Skeletal muscle satellite cell (primary cell): ENCODE results near the gene CELSR3.
A peak's percentile ranks its signal among the peaks of the same experiment; 100 is the strongest.

Source experiments
- H3K27me3 ChIP-seq: 2 replicates; pipeline ENCODE4 v1.7.0; 2013; ENCODE audit warnings: low read length; ENCODE audit not compliant: control insufficient read depth, insufficient read depth
- H3K36me3 ChIP-seq: 2 replicates; pipeline ENCODE4 v1.7.0; 2013; ENCODE audit warnings: mild to moderate bottlenecking, control low read depth, low read length; ENCODE audit not compliant: insufficient read depth
- H3K4me1 ChIP-seq: 2 replicates; pipeline ENCODE4 v1.7.0; 2013; ENCODE audit warnings: low read length; ENCODE audit not compliant: control insufficient read depth, insufficient read depth
- H3K4me2 ChIP-seq: 2 replicates; pipeline ENCODE4 v1.7.0; 2013; ENCODE audit warnings: mild to moderate bottlenecking, low read length
- H3K4me3 ChIP-seq: 2 replicates; pipeline ENCODE4 v1.7.0; 2013; ENCODE audit warnings: low read length
- H3K9ac ChIP-seq: 2 replicates; pipeline ENCODE4 v1.7.0; 2013; ENCODE audit warnings: mild to moderate bottlenecking, low read depth, low read length, moderate library complexity
- H3K9me3 ChIP-seq: replicated peaks from 2 replicates; pipeline ENCODE4 v1.7.0; 2013; ENCODE audit warnings: mild to moderate bottlenecking, control low read depth, low read length

CELSR3 gene

GRCh38 chr3:48678056-48678455 lies 15.4 kb upstream of the CELSR3 start:
- no peak overlapping the region for H3K9ac ChIP-seq
- peaks cover 56% of the 10 kb centered on the region for H3K36me3 ChIP-seq
- no peaks in the 10 kb centered on the region for H3K27me3 ChIP-seq
- no peaks in the 10 kb centered on the region for H3K9me3 ChIP-seq
- peaks cover 1% of the 10 kb centered on the region for H3K4me1 ChIP-seq
- no peak overlapping the region for H3K4me3 ChIP-seq
- H3K4me2 ChIP-seq, result no peak overlapping the region

GRCh38 chr3:48674505-48674904 lies 11.8 kb upstream of the CELSR3 start:
- peaks cover 43% of the 10 kb centered on the region for H3K36me3 ChIP-seq

GRCh38 chr3:48672522-48672921 lies 9.8 kb upstream of the CELSR3 start:
- Histone ChIP-seq H3K9me3 (no peaks in the 10 kb centered on the region), H3K36me3 (peaks cover 28% of the 10 kb centered on the region), H3K4me3 (no peak overlapping the region), H3K4me2 (no peak overlapping the region), H3K27me3 (no peaks in the 10 kb centered on the region), H3K4me1 (no peaks in the 10 kb centered on the region), H3K9ac (no peak overlapping the region)

More at GRCh38 chr3:48674505-48674904, 11.8 kb upstream of the CELSR3 start:
- H3K4me1 ChIP-seq, result no peaks in the 10 kb centered on the region
- no peak overlapping the region for H3K4me3 ChIP-seq
- no peak overlapping the region for H3K9ac ChIP-seq
- no peak overlapping the region for H3K4me2 ChIP-seq
- H3K27me3 ChIP-seq, result no peaks in the 10 kb centered on the region
- no peaks in the 10 kb centered on the region for H3K9me3 ChIP-seq

GRCh38 chr3:48664929-48665328 lies 2.2 kb upstream of the CELSR3 start:
- Histone ChIP-seq H3K27me3 (no peaks in the 10 kb centered on the region), H3K4me2 (no peak overlapping the region), H3K9me3 (no peaks in the 10 kb centered on the region), H3K4me3 (no peak overlapping the region), H3K4me1 (peaks cover 19% of the 10 kb centered on the region), H3K9ac (no peak overlapping the region), H3K36me3 (no peaks in the 10 kb centered on the region)

- Histone ChIP-seq H3K9ac (no peak overlapping the region), H3K4me2 (peak overlapping the region; percentile 98), H3K4me1 (peaks cover 19% of the 10 kb centered on the region), H3K36me3 (no peaks in the 10 kb centered on the region), H3K4me3 (peak overlapping the region; percentile 88), H3K9me3 (no peaks in the 10 kb centered on the region), H3K27me3 (no peaks in the 10 kb centered on the region)
Observed at GRCh38 chr3:48664313-48664644, 1.6 kb upstream of the CELSR3 start.

- Histone ChIP-seq H3K27me3 (no peaks in the 10 kb centered on the region), H3K9me3 (no peaks in the 10 kb centered on the region), H3K4me3 (peak overlapping the region; percentile 88), H3K4me2 (peak overlapping the region; percentile 98), H3K9ac (peak overlapping the region; percentile 91), H3K4me1 (peaks cover 19% of the 10 kb centered on the region), H3K36me3 (no peaks in the 10 kb centered on the region)
Observed at GRCh38 chr3:48663489-48664312, 1.0 kb upstream of the CELSR3 start.

- Histone ChIP-seq H3K9me3 (no peaks in the 10 kb centered on the region), H3K9ac (no peak overlapping the region), H3K36me3 (no peaks in the 10 kb centered on the region), H3K4me1 (peaks cover 19% of the 10 kb centered on the region), H3K4me3 (peak overlapping the region; percentile 88), H3K4me2 (peak overlapping the region; percentile 98), H3K27me3 (no peaks in the 10 kb centered on the region)
Observed at GRCh38 chr3:48662145-48662752, 437 bp downstream of the CELSR3 start.

- Histone ChIP-seq H3K36me3 (no peaks in the 10 kb centered on the region), H3K27me3 (no peaks in the 10 kb centered on the region), H3K4me2 (peak overlapping the region; percentile 88), H3K9me3 (no peaks in the 10 kb centered on the region), H3K9ac (no peak overlapping the region), H3K4me3 (peak overlapping the region; percentile 62), H3K4me1 (peaks cover 20% of the 10 kb centered on the region)
Observed at GRCh38 chr3:48661501-48662144, 1.1 kb downstream of the CELSR3 start.

- H3K9ac ChIP-seq, result no peak overlapping the region
- no peaks in the 10 kb centered on the region for H3K27me3 ChIP-seq
- peak overlapping the region; percentile 88 for H3K4me2 ChIP-seq
- no peaks in the 10 kb centered on the region for H3K9me3 ChIP-seq
- H3K4me1 ChIP-seq, result peaks cover 26% of the 10 kb centered on the region
- peak overlapping the region; percentile 62 for H3K4me3 ChIP-seq
- no peaks in the 10 kb centered on the region for H3K36me3 ChIP-seq
Observed at GRCh38 chr3:48660800-48661400, 1.8 kb downstream of the CELSR3 start.

- H3K4me3 ChIP-seq, result peak overlapping the region; percentile 72
- H3K36me3 ChIP-seq, result no peaks in the 10 kb centered on the region
- H3K9me3 ChIP-seq, result no peaks in the 10 kb centered on the region
- H3K4me1 ChIP-seq, result peaks cover 14% of the 10 kb centered on the region
- no peak overlapping the region for H3K9ac ChIP-seq
- H3K27me3 ChIP-seq, result no peaks in the 10 kb centered on the region
- H3K4me2 ChIP-seq, result peak overlapping the region; percentile 87
Observed at GRCh38 chr3:48656841-48657281, 5.8 kb downstream of the CELSR3 start.

- no peak overlapping the region for H3K9ac ChIP-seq
- H3K9me3 ChIP-seq, result no peaks in the 10 kb centered on the region
- no peaks in the 10 kb centered on the region for H3K27me3 ChIP-seq
- H3K4me1 ChIP-seq, result peaks cover 9% of the 10 kb centered on the region
- peak overlapping the region; percentile 87 for H3K4me2 ChIP-seq
- H3K4me3 ChIP-seq, result peak overlapping the region; percentile 72
- no peaks in the 10 kb centered on the region for H3K36me3 ChIP-seq
Observed at GRCh38 chr3:48656061-48656840, 6.4 kb downstream of the CELSR3 start.
